Measurements from ENCODE around the gene ARSG. TPM values are rescaled to one million over a fixed set of nuclear protein-coding genes. Genes with fewer than 3 reads are reported as not detected.

The ARSG gene
- total and polyA plus RNA-seq, 9 of the 15 experiments (the other 6 are each of a cell fraction or from before 2014, with no cell fraction given) = 1.0 to 5.6 (median 1.8) TPM

- WGBS (ENCODE audit: insufficient coverage, low coverage, missing lambda C conversion rate) = 9% methylated on average over 6 of the region's 6 CpGs
- FAIRE-seq (no peak), ATAC-seq (no peak), DNase-seq (ENCODE audit: extremely low read depth in 1 of 4, low spot score in 3 of 4) (no peak)
- Histone ChIP-seq H3K4me3 (no peak overlapping the region), H3K4me2 (ENCODE audit: insufficient read depth, low read length) (no peak overlapping the region), H3K27ac (ENCODE audit: extremely low read depth, low read depth, low read length) (no peak overlapping the region), H3K9me1 (ENCODE audit: control insufficient read depth, insufficient read depth, low read length) (no peaks in the 10 kb centered on the region), H3K4me1 (replicated peaks in 1 of 2; ENCODE audit: control insufficient read depth in 2 of 2, insufficient read depth in 2 of 2, low read length in 2 of 2) (peaks cover 0 to 4% of the 10 kb centered on the region in 2 experiments; a peak in 1 of 5 replicates), H3K9ac (ENCODE audit: insufficient read depth in 1 of 2, low read depth in 2 of 2, low read length in 2 of 2) (no peak overlapping the region), H3K79me2 (ENCODE audit: control insufficient read depth, insufficient read depth, low read length) (no peaks in the 10 kb centered on the region), H4K20me1 (replicated peaks; ENCODE audit: control insufficient read depth, insufficient read depth, low read length) (no peaks in the 10 kb centered on the region), H2AFZ (ENCODE audit: low read depth, low read length) (no peak overlapping the region), H3K9me3 (replicated peaks; ENCODE audit: control insufficient read depth, insufficient read depth, low read depth, low read length) (no peaks in the 10 kb centered on the region), H3K27me3 (ENCODE audit: control insufficient read depth in 2 of 2, insufficient read depth in 2 of 2, low read length in 2 of 2) (peaks cover 9 to 29% of the 10 kb centered on the region in 2 experiments), H3K36me3 (ENCODE audit: control insufficient read depth, insufficient read depth, low read length) (no peaks in the 10 kb centered on the region)
- ChIA-PET CTCF (ENCODE audit: low intra/inter-chr PET ratio) (no interaction called here), POLR2A (no interaction called here)
- BruUV-seq (replicated peaks) = no TSS peak
- intact Hi-C loops (cut with micrococcal nuclease) (no loop called here), in situ Hi-C loops (cut with MboI) (no loop called here)
- TF ChIP-seq CCAR2 (IDR thresholded peaks at IDR 0.05; ENCODE audit: low read depth, low read length) (no peak), SIN3B (IDR thresholded peaks at IDR 0.05; ENCODE audit: low read depth) (no peak), SIRT6 (IDR thresholded peaks at IDR 0.05; ENCODE audit: low read depth, low read length) (no peak), TBL1XR1 (IDR thresholded peaks at IDR 0.05; ENCODE audit: low read length in 2 of 2) (no peak), ZNF280B (CRISPR knock-in tag; IDR thresholded peaks at IDR 0.05) (no peak), PHTF2 (CRISPR knock-in tag; IDR thresholded peaks at IDR 0.05) (no peak), MAFG (tag; conservative IDR thresholded peaks at IDR 0.05) (no peak), HMG20B (CRISPR knock-in tag; IDR thresholded peaks at IDR 0.05) (no peak), PKNOX1 (IDR thresholded peaks at IDR 0.05) (no peak), CBX8 (IDR thresholded peaks at IDR 0.05; ENCODE audit: borderline replicate concordance, extremely low read depth, low read depth, low read length, poor library complexity, severe bottlenecking) (no peak), KDM4B (IDR thresholded peaks at IDR 0.05; ENCODE audit: borderline replicate concordance in 2 of 2, low read depth in 1 of 2) (no peak), LARP7 (IDR thresholded peaks at IDR 0.05) (no peak), E2F3 (CRISPR knock-in tag; IDR thresholded peaks at IDR 0.05) (no peak), CBX1 (IDR thresholded peaks at IDR 0.05; ENCODE audit: low read depth) (no peak), TCFL5 (CRISPR knock-in tag; conservative IDR thresholded peaks at IDR 0.05) (no peak), FOXA3 (CRISPR knock-in tag; conservative IDR thresholded peaks at IDR 0.05 in 1 of 2, IDR thresholded peaks at IDR 0.05 in 1 of 2) (no peak), GTF3C2 (IDR thresholded peaks at IDR 0.05; ENCODE audit: borderline replicate concordance, extremely low read depth, insufficient read length) (no peak)
Measured at GRCh38 chr17:68304706-68305105, 13.4 kb downstream of the ARSG start.
